GM12891 (cell line): Measurements from ENCODE around the gene L3MBTL3.

Experiments
- POLR2A ChIP-seq: IDR thresholded peaks from 2 replicates; pipeline ENCODE4 v1.6.1; 2011; ENCODE audit warnings: low read depth, low read length, control low read depth
- SPI1 ChIP-seq: IDR thresholded peaks from 2 replicates; pipeline ENCODE4 v1.6.1; 2011; ENCODE audit warnings: low read depth, low read length, control low read depth

- no peak for TF ChIP-seq SPI1
- TF ChIP-seq POLR2A, result no peak
Observed at GRCh38 chr6:130188207-130188899, 170.0 kb downstream of the L3MBTL3 start.
